ENCODE data around the gene OTOR.

Gene OTOR

DNA sequence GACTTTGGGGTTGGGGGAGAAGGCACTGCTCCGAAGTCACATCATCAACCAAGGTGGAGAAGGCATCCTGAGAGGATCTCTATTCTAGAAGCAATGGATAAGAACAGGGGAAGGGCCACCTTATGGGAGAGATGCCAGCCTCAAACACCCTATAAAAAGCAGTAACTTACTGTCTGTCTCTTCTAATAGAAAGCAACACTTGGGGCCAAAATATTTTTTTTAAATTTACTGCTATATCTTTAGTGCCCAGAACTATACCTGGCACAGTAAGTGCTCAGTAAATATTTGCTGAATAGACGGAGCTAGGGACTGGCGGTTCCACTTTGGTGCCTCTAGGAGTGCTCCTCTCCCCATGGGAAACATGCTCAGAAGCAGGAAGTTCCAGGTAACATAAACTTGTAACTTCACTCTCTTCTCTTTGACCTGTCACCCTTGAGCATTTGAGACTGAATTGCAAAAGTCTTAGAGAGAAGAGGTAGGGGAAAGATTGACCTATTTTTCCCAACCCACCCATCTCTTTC, 807 bp upstream of the OTOR start:
- DNase-seq (ENCODE audit: low read depth in 1 of 2, low spot score in 1 of 2): no peak

DNA sequence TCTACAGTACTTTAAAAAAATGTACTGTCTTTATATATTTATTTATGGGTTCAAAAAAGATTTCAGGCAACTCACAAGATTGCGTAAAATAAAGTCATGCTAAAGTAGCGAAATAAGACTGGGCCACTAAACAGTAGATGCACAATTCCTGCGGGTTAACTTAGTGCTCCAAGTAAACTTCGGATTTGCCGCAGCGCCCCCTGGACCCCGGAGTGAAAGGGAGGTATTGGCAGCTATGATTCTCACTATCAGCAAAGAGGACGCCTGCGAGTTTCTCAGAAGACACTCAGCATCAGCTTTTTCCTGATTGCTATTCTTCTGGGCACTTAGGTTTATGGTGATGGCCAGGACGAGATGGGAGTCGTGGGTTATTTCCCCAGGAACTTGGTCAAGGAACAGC, 1.4 kb downstream of the OTOR start:
- DNase-seq (ENCODE audit: low read depth in 1 of 2, low spot score in 1 of 2): no peak

- DNase-seq (ENCODE audit: low read depth in 1 of 2, low spot score in 1 of 2): no peak
These were observed 3.9 kb downstream of the OTOR start for GRCh38 chr20:16752082-16752481.

GRCh38 chr20:16752901-16753300, 4.7 kb downstream of the OTOR start:
- no peak for DNase-seq (ENCODE audit: low read depth in 1 of 2, low spot score in 1 of 2)

- DNase-seq (ENCODE audit: low read depth in 1 of 2, low spot score in 1 of 2): no peak
These were observed 10.5 kb downstream of the OTOR start for GRCh38 chr20:16758454-16759180.

DNA sequence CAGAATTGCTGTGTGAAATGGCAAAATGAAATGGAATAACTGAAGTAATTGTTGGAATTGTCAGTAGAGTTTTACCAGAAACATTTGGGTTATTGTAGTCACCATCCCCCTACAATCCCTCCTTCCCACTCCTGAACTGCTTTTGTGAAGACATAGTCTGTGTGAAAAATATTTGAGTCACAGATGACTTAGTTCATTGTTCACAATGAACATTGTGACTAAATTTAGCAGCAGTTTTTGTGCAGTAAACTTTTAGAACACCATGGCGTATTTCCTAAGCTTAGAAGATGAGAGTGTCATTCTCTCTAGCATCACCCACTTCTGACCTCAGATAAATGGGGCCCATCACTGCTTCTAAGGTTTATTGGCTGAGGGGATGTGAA, 11.0 kb downstream of the OTOR start:
- no peak for DNase-seq (ENCODE audit: low read depth in 1 of 2, low spot score in 1 of 2)

DNA sequence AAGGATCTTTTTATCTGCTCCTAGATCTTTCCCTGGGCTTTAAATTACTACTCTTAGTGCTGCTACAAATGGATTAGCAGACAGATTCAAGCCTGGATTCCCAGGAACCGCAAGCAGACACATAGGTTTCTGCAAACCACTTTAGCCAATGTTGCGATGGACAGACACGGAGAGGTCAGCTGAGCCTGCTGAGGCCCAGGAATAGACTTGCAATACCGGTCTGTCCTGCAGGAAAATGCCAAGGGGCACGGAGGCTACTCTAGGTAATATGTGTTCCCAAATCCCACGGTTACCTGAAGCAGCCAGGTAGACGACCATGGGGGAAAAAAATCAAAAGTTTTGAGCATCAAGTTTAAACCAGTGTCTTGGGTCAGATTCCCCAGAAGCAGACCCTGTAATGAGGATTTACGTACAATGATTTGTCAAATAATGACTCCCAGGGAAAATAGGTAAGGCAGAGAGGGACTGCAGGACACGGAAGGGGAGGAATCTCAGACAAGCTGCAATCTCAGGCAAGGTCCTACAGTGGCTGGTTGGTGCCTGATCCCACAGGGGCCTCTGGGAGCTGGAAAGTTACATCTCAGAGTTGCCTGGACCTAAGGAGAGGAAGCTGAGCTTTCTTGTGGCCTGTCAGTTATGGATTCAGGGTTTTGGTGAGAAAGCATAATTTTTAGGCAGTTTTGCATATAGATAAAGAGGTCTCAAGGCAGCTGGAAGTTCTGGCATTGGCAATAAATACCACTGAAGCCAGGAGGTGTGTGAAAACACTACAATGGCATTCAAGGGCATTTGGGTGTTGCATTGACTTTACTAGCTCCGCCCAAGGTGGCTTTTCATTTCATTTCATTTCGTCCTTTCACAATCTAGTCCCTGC, 12.5 kb downstream of the OTOR start:
- DNase-seq (ENCODE audit: low read depth in 1 of 2, low spot score in 1 of 2): no peak

- peak; percentile 11 to 12 for DNase-seq (ENCODE audit: low read depth in 1 of 2, low spot score in 1 of 2)
These were observed 13.2 kb downstream of the OTOR start for GRCh38 chr20:16761305-16761829.

DNA sequence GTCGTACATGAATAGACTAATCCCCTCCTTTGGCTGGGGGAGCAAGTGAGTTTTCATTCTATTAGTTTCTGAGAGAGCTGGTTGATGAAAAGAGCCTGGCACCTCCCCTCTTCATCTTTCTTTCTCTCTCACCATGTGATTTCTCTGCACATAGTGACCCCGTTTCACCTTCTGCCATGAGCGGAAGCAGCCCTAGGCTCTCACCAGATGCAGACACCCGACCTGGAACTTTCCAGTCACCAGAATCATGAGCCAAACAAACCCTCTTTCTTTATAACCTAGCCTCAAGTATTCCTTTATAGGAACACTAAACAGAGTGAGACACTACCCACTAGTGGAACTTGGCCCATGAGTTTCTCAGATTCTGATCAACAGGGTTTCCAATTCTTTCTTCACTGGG, 16.4 kb downstream of the OTOR start:
- DNase-seq (ENCODE audit: low read depth in 1 of 2, low spot score in 1 of 2): no peak

- no peak for DNase-seq (ENCODE audit: low read depth in 1 of 2, low spot score in 1 of 2)
These were observed 23.1 kb downstream of the OTOR start for GRCh38 chr20:16771213-16771612.

GRCh38 chr20:16775961-16776360, 27.8 kb downstream of the OTOR start:
- no peak for DNase-seq (ENCODE audit: low read depth in 1 of 2, low spot score in 1 of 2)

DNA sequence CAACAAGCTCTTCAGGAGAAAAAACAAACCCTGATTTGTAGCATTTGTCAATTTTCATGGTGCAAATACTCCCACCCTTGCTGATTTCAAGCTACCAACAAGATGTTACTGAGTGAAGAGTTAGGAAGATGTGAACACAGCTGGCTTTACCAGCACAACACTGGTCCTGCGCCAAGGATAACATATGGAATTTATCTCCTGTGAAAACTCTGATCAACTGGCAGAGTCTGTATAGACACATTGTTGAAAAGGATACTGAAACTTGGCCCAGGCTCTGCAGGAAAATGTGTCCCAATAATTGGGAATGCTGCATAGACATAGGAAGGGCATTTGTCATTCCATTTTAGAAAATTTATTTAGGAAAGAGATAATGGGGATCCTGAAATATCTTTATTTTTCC, 29.0 kb downstream of the OTOR start:
- no peak for DNase-seq (ENCODE audit: low read depth in 1 of 2, low spot score in 1 of 2)

GRCh38 chr20:16778159-16778558, 30.0 kb downstream of the OTOR start:
- DNase-seq (ENCODE audit: low read depth in 1 of 2, low spot score in 1 of 2): no peak

GRCh38 chr20:16781496-16781895, 33.3 kb downstream of the OTOR start:
- DNase-seq (ENCODE audit: low read depth in 1 of 2, low spot score in 1 of 2): no peak

DNA sequence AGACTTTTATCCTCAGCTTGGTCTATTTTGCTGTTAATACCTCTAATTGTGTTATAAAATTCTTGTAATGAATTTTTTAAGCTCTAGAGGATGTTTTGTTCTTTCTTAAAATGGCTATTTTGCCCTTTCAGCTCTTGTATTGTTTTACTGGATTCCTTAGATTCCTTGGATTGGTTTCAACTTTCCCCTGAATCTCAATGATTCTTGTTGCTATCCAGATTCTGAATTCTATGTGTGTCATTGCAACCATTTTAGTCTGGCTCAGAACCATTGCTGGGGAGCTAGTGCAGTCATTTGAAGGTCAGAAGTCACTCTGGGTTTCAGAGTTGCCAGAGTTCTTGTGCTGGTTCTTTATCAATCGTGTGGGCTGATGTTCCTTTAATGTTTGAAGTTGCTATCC, 37.1 kb downstream of the OTOR start:
- DNase-seq (ENCODE audit: low read depth in 1 of 2, low spot score in 1 of 2): no peak
